Stimulated activated effector memory CD8-positive, alpha-beta T cell treated with anti-CD3 and anti-CD28 coated beads, Interleukin-12 subunit alpha, Interleukin-12 subunit beta, amount 100 ng/mL, for 72 hours (primary cell): ENCODE measurements around the gene RPS6KA2.

Experiments
- ATAC-seq: fragments of 150-1000 bp; cut with Tn5 transposase; 2 replicates; pipeline ENCODE4 v1.10.0; 2021
- DNase-seq, 2 donors: peaks; one replicate each; pipeline ENCODE4 v3.0.0; 2021 to 2022; ENCODE audit warnings: low spot score in 2 of 2
- H3K27ac Mint-ChIP-seq: one replicate; pipeline ENCODE4 v1.8.0; 2022; ENCODE audit warnings: mild to moderate bottlenecking, mixed read lengths
- H3K36me3 Mint-ChIP-seq: one replicate; pipeline ENCODE4 v1.8.0; 2022; ENCODE audit warnings: mild to moderate bottlenecking, mixed read lengths
- H3K4me1 Mint-ChIP-seq: one replicate; pipeline ENCODE4 v1.8.0; 2022; ENCODE audit warnings: mixed read lengths
- H3K4me3 Mint-ChIP-seq: one replicate; pipeline ENCODE4 v1.8.0; 2022; ENCODE audit warnings: mild to moderate bottlenecking, mixed read lengths
- H3K9me3 Mint-ChIP-seq: one replicate; pipeline ENCODE4 v1.8.0; 2022; ENCODE audit warnings: mixed read lengths

The RPS6KA2 gene

DNA sequence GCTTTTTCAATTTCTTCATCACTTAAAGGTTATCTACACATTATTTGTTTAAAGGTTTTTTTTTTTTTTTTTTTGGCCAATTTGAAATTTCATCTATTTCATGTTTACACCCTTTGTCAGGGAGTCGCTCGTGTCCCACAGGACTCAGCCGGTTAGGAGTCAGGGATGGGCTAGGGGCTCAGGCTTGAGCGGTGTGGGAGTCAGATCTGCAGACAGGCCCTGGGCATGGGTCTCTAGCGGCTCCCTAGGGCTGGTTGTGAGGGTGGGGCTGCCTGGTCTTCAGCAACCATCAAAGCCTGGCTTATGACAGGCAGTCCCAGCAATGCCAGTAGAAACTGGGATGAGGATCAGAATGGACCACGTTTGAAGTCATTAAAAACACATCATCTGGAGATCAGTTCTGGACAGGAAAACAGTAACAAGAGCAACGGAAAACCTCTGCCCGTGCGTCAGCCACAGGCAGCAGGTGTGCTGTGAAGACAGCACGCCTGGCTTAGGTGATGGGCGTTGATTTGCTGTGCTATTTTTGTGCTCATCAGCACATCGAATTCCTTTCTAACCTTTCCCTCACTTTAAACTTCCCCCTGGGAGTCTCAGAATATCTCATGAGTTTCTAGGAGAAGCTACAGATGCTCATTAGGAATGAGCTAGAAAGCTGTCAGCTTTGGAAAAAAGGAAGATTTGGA is 153.0 kb downstream of the RPS6KA2 start:
- ATAC-seq (no peak), DNase-seq (no peak)
- no peak overlapping the region for H3K27ac Mint-ChIP-seq
- no peak overlapping the region for H3K4me3 Mint-ChIP-seq
- no peaks in the 10 kb centered on the region for H3K9me3 Mint-ChIP-seq
- no peaks in the 10 kb centered on the region for H3K36me3 Mint-ChIP-seq
- H3K4me1 Mint-ChIP-seq: peaks cover 23% of the 10 kb centered on the region

DNA sequence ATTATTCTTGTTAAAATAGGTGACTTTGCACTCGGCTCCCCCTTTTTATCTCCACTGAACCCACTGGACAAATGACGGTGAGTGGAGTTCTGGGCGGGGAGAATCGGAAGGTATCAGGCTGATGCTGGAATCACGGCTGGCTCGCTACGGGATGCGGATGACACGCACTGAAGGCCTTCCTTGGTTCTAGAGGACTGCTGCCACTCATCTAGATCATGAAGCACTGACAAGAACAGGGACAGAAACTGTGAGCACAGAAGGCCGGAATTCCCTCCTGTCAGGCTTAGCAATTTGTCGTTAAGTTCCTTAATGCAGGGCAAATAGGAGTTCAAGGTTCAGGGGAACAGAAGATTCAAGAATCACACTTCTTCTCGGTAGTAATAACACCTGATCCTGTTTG is 154.4 kb downstream of the RPS6KA2 start:
- Mint-ChIP-seq H3K27ac (no peak overlapping the region), H3K9me3 (no peaks in the 10 kb centered on the region), H3K36me3 (no peaks in the 10 kb centered on the region), H3K4me3 (no peak overlapping the region), H3K4me1 (peaks cover 23% of the 10 kb centered on the region)
- DNase-seq (no peak), ATAC-seq (no peak)

DNA sequence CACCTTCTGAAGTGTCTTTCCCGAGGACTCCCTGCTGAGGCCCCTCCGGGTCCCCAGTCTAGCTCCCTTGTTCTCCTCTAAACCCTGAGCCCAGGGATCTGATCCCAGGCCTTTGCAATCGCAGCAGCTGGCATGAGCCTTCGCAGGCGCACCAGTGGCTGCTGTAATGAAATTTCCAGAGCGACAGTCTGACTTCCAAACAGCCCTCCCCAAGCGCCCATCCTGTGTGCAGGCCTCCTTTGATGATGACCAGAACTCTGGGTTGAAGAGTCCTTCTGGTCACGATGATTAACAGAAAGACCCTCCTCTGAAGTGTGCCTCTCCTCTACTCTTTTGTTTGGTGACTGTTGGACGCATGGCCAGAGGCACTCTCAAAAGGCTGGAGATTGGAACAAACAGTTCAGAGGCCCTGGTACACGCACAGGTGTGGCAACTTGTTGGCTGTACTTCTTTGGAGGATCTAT is 155.2 kb downstream of the RPS6KA2 start:
- H3K9me3 Mint-ChIP-seq: peaks cover 3% of the 10 kb centered on the region
- H3K4me1 Mint-ChIP-seq: peaks cover 23% of the 10 kb centered on the region

DNA sequence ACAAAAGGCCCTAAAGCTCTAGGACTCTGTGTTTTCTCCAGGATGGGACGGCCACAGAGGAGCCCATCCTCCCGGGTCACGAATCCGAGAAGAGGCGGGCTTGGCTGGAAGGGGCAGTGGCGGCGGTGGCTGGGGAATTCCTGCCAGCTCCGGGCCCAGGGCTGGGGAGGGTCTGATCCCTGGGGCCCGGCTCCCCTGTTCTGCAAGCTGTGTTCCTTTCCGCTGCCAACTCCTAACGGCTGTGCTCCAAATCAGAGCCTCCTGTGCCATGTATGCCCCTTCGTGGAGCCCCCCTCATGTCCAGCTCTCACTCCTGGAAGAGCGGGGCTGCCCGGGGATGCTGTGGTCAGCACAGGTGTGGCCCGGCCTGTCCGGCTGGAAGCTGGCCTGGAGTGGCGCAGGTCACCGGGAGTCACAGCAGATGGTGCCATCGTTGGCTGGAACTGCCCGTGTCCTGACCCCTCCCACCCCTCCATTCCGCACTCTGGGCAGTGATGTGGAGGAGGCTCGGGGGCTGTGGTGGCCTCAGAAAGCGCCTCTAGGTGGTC is 156.1 kb downstream of the RPS6KA2 start:
- Mint-ChIP-seq H3K4me1 (peaks cover 21% of the 10 kb centered on the region), H3K36me3 (no peaks in the 10 kb centered on the region), H3K4me3 (no peak overlapping the region), H3K27ac (no peak overlapping the region), H3K9me3 (peaks cover 4% of the 10 kb centered on the region)
- no peak for DNase-seq
- no peak for ATAC-seq

More for the DNA sequence above, 155.2 kb downstream of the RPS6KA2 start:
- no peaks in the 10 kb centered on the region for H3K36me3 Mint-ChIP-seq
- H3K27ac Mint-ChIP-seq: no peak overlapping the region
- no peak for DNase-seq
- no peak overlapping the region for H3K4me3 Mint-ChIP-seq
- no peak for ATAC-seq

DNA sequence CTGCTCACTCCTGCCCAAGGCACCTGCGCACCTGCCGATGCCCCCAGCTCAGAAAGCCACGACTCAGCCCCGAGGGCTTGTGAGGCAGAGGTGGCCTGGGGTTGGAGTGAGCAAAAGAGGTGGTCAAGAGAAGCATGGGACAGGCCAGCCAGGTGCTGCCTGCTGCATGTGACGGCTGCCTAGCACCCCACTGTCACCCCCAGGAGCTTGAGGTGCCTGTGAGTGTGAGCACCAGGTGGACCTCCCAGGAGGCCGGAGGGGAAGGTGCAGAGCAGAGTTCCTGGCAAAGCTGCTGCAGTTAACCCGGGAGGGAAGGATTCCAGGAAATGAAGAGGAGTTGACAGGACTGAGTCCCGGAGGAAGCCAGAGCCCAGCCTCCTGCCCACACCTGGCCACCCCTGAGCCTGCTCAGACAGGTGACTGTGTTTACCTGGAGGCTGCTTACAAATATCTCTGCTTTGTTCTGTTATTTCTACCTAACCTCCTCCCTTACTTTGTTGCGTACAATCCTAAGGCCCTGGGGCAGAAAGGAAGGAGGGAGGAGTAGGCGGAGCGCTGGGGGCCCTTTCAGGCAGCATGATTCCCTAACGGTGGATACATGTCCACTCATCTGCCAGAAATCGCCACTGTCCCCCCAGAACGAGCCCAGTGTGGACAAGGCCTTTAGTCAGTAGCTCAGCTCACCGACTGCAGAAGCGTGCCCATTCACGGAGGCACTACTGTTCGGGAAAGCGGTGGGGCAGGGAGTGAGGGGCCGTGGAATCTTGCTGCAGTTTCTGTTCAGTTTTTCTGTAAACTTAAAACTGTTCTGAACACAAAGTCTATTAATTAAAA is 156.8 kb downstream of the RPS6KA2 start:
- DNase-seq (no peak), ATAC-seq (no peak)
- H3K36me3 Mint-ChIP-seq: no peaks in the 10 kb centered on the region
- H3K4me3 Mint-ChIP-seq: no peak overlapping the region
- peaks cover 21% of the 10 kb centered on the region for H3K4me1 Mint-ChIP-seq
- H3K9me3 Mint-ChIP-seq: peaks cover 4% of the 10 kb centered on the region
- H3K27ac Mint-ChIP-seq: no peak overlapping the region

DNA sequence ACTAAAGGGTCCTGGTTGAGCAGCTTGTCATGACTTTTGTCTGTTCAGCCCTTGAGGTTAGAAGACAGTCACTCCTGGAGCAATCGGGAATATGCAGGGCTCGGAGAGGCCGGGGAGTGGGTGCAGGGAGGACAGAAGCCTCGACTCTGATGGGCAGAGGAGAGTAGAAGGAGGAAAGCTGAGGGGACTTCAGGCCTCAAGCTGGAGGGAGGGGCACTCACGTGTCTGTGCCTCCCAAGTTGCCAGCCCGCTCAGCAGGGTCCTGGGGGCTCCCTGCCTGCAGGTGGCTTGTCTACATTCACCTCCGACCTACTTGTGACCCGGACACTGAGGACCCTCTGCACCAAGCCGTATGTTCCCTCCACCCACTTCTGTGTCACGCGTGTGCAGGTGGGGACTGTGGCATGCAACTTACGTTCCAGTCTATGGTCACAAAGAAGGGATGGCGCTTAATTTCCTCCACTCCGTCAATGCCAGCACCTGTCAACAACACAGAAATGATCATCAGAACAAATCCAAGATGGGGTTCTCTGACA is 157.6 kb downstream of the RPS6KA2 start:
- no peak overlapping the region for H3K4me3 Mint-ChIP-seq
- DNase-seq (no peak), ATAC-seq (no peak)
- H3K27ac Mint-ChIP-seq: no peak overlapping the region
- peaks cover 17% of the 10 kb centered on the region for H3K4me1 Mint-ChIP-seq
- H3K36me3 Mint-ChIP-seq: no peaks in the 10 kb centered on the region
- H3K9me3 Mint-ChIP-seq: peaks cover 4% of the 10 kb centered on the region

DNA sequence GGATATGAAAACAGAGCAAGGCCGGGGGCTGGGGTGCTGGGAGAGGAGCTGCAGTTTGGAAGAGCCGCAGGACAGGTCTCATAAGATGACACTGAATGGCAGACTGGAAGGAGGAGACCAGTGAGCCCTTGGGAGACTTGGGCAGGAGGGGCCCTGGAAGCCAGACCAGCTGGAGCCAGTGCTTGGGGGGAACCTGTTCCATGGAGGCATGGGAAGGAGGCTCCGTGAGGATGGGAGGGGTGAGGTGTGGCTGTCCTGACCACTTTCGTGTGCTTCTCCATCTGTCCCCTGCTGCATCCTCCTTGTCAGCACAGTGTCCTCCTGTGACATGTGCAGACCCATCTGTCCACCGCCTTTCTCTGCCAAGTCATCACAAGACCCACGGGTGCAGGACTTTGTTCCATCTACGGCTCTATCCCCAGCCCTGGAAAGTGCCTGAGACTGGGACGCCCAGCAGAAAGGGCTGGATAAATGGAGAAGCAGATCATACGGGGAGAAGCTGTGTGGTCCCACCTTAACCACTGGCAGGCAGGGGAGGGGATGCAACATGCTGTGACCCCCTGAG is 159.5 kb downstream of the RPS6KA2 start:
- peaks cover 8% of the 10 kb centered on the region for H3K4me1 Mint-ChIP-seq
- no peak for DNase-seq
- no peak for ATAC-seq
- H3K9me3 Mint-ChIP-seq: peaks cover 4% of the 10 kb centered on the region
- no peak overlapping the region for H3K27ac Mint-ChIP-seq
- no peak overlapping the region for H3K4me3 Mint-ChIP-seq
- H3K36me3 Mint-ChIP-seq: no peaks in the 10 kb centered on the region

DNA sequence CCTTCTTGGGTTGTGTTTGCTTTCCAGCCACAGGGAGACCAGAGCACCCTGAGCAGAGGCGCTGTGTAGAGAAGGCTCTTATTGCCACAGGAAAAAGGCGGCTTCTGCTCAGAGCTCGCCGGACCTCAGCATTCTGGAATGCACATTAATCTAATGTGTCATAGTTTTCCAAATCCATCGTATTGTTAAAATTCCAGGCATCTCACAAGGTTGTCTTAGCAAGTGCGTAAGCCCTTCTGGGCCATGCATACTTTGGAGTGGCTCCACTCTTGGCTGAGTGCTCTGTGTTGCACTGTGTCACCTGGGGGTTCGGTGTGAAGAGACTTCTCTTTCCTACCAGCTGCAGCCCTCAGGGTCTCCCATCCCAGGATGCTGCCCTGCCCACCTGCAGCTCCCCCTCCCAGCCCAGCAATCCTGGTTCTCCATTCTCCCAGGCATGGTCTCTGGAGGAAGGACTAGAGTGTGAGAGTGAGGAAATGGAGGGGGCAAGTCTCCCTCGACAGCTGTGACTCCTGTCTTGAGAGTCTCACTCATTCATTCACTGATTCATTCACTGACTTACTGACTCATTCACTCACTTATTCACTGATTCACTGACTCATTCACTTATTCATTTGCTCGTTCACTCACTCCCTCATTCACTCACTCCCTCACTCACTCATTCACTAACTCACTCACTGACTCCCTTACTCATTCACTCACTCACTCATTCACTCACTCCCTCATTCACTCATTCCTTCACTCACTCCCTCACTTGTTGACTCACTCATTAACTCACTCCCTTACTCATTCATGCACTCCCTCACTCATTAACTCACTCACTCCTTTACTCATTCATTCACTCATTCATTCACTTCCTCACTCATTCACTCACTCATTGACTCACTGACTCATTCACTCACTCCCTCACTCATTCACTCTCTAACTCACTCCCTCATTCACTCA is 160.6 kb downstream of the RPS6KA2 start:
- Mint-ChIP-seq H3K36me3 (no peaks in the 10 kb centered on the region), H3K27ac (no peak overlapping the region)
- DNase-seq: no peak

DNA sequence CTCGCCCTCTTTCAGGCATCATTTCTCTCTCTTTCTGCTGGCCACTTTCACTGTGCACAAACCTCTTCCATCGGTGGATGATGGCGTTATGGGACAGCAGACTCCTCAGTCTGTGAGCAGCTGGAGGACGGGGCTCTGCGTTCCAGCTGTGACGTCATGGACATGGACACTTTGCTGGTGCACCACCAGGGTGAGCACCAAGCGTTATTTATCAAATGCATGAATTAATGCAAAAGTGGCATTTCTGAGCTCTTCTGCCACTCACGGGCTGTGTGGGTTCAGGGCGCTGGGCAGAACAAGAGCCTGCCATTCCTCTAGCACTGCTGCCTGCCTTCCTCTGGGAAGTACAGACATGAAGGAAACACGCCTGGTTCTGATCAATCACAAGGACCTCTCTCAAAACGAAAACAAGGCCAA is 161.4 kb downstream of the RPS6KA2 start:
- no peaks in the 10 kb centered on the region for H3K36me3 Mint-ChIP-seq

More for the DNA sequence above, 160.6 kb downstream of the RPS6KA2 start:
- Mint-ChIP-seq H3K4me3 (no peak overlapping the region), H3K9me3 (peaks cover 4% of the 10 kb centered on the region), H3K4me1 (peaks cover 13% of the 10 kb centered on the region)
- peak; percentile 70 for ATAC-seq

DNA sequence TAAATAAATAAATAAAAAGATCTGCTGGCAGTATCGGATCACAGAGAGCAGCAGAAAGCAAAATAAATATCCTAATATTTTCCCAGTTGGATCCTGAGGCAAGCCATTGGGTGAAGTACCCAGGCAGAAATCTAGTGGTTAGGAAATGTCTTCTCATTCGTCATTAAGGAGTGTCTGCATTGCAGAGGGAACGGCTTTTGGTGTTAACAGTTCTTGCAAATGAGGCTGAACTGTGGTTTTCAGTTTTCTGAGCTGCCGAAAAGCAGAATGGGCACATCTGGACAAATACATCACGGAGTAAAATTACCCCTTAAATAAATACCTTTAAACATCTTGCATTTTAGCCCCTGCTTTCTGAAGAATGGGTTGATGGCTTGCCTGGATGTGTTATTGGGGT is 162.1 kb downstream of the RPS6KA2 start:
- H3K4me1 Mint-ChIP-seq: peaks cover 13% of the 10 kb centered on the region
- no peak overlapping the region for H3K27ac Mint-ChIP-seq
- H3K9me3 Mint-ChIP-seq: peaks cover 4% of the 10 kb centered on the region
- H3K4me3 Mint-ChIP-seq: no peak overlapping the region
- no peaks in the 10 kb centered on the region for H3K36me3 Mint-ChIP-seq
- ATAC-seq (no peak), DNase-seq (no peak)

More for the DNA sequence above, 161.4 kb downstream of the RPS6KA2 start:
- Mint-ChIP-seq H3K9me3 (peaks cover 4% of the 10 kb centered on the region), H3K4me1 (peaks cover 13% of the 10 kb centered on the region), H3K27ac (no peak overlapping the region), H3K4me3 (no peak overlapping the region)
- no peak for DNase-seq
- ATAC-seq: no peak

DNA sequence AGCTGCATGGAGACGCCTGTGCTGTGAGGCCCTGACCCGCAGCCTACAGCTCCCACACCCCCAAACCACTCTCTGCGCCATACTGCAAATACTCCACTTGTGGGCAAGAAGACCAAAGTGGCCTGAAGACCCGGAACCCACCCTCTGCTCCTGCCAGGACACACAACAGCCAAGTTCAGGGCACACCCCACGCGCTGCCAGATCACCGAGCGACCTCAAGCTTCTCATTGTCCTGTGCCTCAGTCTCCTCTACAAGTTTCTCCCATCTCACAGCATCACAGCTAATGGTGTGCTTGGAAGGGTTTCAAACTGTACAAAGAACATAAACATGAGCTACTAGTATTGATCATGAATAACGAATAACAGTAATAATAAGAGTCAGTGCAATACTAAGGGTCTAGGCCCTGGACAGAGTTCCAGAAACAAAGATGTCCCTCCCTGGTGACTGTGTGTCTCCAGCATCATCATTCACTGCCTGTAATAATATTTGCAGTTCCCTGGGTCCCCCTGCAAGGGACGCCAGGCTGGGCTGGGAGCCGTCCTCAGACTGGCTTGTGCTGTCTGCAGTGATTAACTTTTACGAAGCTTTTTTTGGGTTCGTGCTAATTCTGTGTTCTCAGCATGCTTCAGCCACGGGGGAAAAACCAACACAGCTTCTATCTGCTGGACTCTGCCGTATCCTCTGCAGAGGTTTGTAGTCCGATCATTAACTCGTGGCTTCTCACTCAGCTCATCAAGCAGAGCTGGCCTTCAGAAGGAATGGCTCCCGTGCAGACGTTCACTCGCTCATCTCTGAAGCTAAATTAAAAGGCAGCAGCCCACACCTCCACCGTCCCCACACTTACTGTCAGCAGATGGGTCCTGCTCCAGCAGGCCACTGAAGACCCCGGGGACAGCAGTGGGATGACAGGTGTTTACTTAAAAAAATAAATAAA is 162.7 kb downstream of the RPS6KA2 start:
- H3K36me3 Mint-ChIP-seq: no peaks in the 10 kb centered on the region
- H3K4me1 Mint-ChIP-seq: peaks cover 13% of the 10 kb centered on the region
- H3K27ac Mint-ChIP-seq: no peak overlapping the region
- peaks cover 4% of the 10 kb centered on the region for H3K9me3 Mint-ChIP-seq
- no peak overlapping the region for H3K4me3 Mint-ChIP-seq
- ATAC-seq: no peak
- no peak for DNase-seq

DNA sequence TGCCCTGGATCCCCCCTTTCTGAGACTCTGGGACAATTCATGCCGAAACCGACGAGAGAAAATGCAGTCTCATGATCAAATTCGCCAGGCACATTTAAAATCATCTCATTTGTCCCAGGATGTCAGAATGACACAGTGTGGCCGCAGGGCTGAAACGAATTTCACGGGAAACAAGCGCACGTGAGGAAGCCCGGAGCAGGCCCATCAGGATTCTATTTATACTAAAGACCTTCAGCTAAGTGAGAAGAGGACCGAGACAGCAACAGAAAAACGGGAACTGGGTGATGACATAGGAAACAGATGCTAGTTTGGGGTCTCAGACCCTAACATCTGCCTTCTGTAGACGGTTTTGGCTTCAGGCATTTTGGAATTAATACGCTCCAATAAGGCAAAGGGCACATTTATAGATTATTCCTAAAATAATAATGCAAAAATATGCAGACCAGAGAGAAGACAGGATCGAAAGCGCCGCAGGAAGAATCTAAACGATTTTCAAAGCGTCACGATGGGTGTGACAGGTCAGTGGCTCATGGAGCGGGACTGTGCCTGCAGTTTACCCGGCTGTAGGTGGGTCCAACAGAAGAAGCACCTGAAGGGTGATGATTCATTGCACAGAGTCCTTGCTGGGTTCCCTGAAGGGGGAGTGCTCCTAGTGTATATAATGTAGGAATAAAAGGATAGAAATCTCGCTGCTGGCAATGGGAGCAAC is 163.5 kb downstream of the RPS6KA2 start:
- Mint-ChIP-seq H3K36me3 (no peaks in the 10 kb centered on the region), H3K27ac (no peak overlapping the region), H3K4me3 (no peak overlapping the region), H3K9me3 (peaks cover 4% of the 10 kb centered on the region), H3K4me1 (peaks cover 13% of the 10 kb centered on the region)
- DNase-seq (no peak), ATAC-seq (no peak)

DNA sequence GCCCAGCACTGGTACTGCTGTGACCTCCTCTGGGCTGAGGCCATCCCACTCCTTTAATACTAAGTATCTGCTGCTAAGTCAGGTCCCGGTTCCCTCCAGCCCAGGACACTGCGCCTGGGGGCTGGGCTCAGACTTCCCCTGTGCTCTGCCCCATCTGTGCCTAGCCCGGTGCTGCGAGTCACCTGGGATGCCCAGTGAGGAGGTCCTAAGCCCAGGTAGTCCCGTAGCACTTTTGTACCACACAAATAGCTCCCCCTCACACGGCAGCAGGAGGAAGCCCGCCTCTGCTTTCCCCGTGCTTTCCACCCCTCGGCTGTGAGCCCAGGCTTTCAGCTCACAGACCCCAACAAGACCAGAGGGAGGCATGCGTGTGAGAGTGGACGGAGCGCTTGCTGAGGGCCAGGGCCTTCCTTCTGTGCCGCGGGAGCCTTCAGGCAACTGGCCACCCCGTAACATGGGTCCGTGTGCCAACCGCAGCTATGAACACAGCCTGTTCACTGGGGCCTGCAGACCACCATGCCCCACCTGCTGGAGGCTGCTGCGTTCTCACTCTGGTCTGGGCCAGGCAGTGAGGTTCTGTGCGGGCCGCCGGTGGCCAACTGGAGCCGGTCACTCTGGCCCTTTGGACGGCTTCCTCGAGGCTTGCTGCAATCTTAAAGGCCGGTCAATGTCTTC is 164.5 kb downstream of the RPS6KA2 start:
- no peaks in the 10 kb centered on the region for H3K36me3 Mint-ChIP-seq
- no peak for ATAC-seq
- H3K27ac Mint-ChIP-seq: no peak overlapping the region
- DNase-seq: no peak
- H3K4me1 Mint-ChIP-seq: peaks cover 13% of the 10 kb centered on the region
- peaks cover 4% of the 10 kb centered on the region for H3K9me3 Mint-ChIP-seq
- H3K4me3 Mint-ChIP-seq: no peak overlapping the region
